Measurements from ENCODE around the gene BHLHA15. TPM values are rescaled to one million over a fixed set of nuclear protein-coding genes. Genes with fewer than 3 reads are reported as not detected.

BHLHA15 gene
- total and polyA plus RNA-seq, 2 of the 13 experiments (the other 11 are each of a cell fraction or from before 2014, with no cell fraction given) = 1.9 to 6.1 TPM

DNA sequence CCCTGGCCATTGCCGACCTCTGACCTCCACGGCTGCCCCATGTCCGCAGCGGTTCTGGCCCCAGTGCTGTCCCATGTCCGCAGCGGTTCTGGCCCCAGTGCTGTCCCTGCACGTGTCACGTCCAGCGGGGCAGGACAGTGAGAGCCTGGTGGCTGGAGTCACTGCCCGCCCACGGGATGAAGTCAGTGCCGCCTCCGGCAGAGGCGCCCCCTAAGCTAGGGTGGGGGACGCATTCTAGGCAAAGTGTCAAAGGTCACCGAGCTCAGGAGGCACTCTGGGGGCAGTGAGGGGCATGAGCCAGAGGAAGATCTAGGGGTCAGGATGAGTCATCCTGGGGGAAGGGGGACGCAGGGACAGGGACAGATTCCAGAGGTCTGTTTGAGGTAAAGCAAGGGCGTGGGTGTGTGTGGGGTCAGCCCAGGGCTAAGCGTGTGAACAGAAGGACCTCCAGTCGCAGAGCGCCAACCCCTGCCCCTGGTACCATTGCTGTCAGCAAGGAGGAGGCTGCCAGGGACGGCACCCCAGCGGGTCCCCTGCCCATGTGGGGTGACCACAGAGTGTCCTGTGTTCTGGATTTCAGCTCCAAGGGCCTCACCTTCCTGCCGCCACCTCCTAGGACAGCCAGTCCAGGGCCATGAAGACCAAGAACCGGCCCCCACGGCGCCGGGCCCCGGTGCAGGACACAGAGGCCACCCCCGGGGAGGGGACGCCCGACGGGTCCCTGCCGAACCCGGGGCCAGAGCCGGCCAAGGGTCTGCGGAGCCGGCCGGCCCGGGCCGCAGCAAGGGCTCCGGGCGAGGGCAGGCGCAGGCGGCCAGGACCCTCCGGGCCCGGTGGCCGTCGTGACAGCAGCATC is 665 bp downstream of the BHLHA15 start (continued):
- TF ChIP-seq, protein P1, sequence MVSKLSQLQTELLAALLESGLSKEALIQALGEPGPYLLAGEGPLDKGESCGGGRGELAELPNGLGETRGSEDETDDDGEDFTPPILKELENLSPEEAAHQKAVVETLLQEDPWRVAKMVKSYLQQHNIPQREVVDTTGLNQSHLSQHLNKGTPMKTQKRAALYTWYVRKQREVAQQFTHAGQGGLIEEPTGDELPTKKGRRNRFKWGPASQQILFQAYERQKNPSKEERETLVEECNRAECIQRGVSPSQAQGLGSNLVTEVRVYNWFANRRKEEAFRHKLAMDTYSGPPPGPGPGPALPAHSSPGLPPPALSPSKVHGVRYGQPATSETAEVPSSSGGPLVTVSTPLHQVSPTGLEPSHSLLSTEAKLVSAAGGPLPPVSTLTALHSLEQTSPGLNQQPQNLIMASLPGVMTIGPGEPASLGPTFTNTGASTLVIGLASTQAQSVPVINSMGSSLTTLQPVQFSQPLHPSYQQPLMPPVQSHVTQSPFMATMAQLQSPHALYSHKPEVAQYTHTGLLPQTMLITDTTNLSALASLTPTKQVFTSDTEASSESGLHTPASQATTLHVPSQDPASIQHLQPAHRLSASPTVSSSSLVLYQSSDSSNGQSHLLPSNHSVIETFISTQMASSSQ (IDR thresholded peaks at IDR 0.05; ENCODE audit: low read depth) = no peak
- TF ChIP-seq, protein P1 (CRISPR knock-in tag; IDR thresholded peaks at IDR 0.05; ENCODE audit: borderline replicate concordance) = 0 out of 2 replicates have a peak, but pooled peaks have one; percentile 15
- TF ChIP-seq FOXJ3 (CRISPR knock-in tag; IDR thresholded peaks at IDR 0.05; ENCODE audit: borderline replicate concordance) (no peak), PRPF4 (IDR thresholded peaks at IDR 0.05; ENCODE audit: low read depth, low read length, poor library complexity, severe bottlenecking) (no peak), DMAP1 (CRISPR knock-in tag; IDR thresholded peaks at IDR 0.05) (peak; percentile 85), FOXA3 (CRISPR knock-in tag; IDR thresholded peaks at IDR 0.05) (0 out of 2 replicates have a peak, but pooled peaks have one; percentile 18), KMT2A (CRISPR knock-in tag; IDR thresholded peaks at IDR 0.05) (no peak), RAD21 (CRISPR knock-in tag; IDR thresholded peaks at IDR 0.05) (peak; percentile 21; the same call in 1 of the 2 replicates), ZNF317 (CRISPR knock-in tag; IDR thresholded peaks at IDR 0.05) (0 out of 2 replicates have a peak, but pooled peaks have one; percentile 47), ZNF143 (CRISPR knock-in tag; IDR thresholded peaks at IDR 0.05) (no peak), ZNF776 (CRISPR knock-in tag; IDR thresholded peaks at IDR 0.05) (peak; percentile 58; the same call in 1 of the 2 replicates), PAX8 (CRISPR knock-in tag; IDR thresholded peaks at IDR 0.05; ENCODE audit: borderline replicate concordance) (no peak), ZNF17 (CRISPR knock-in tag; IDR thresholded peaks at IDR 0.05) (no peak), ARNTL (CRISPR knock-in tag; IDR thresholded peaks at IDR 0.05) (peak; percentile 93), TCF7L2 (IDR thresholded peaks at IDR 0.05; ENCODE audit: low read depth, low read length) (no peak), ZFP1 (CRISPR knock-in tag; IDR thresholded peaks at IDR 0.05) (no peak), ARHGAP35 (CRISPR knock-in tag; IDR thresholded peaks at IDR 0.05; ENCODE audit: borderline replicate concordance) (no peak; the same call in 1 of the 2 replicates), SP2 (CRISPR knock-in tag; IDR thresholded peaks at IDR 0.05) (no peak), NR2C2 (CRISPR knock-in tag; IDR thresholded peaks at IDR 0.05; ENCODE audit: borderline replicate concordance) (peak; percentile 98), MBD4 (IDR thresholded peaks at IDR 0.05; ENCODE audit: borderline replicate concordance, low read length) (no peak)
- TF ChIP-seq, protein P2, sequence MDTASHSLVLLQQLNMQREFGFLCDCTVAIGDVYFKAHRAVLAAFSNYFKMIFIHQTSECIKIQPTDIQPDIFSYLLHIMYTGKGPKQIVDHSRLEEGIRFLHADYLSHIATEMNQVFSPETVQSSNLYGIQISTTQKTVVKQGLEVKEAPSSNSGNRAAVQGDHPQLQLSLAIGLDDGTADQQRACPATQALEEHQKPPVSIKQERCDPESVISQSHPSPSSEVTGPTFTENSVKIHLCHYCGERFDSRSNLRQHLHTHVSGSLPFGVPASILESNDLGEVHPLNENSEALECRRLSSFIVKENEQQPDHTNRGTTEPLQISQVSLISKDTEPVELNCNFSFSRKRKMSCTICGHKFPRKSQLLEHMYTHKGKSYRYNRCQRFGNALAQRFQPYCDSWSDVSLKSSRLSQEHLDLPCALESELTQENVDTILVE (CRISPR knock-in tag; IDR thresholded peaks at IDR 0.05) = no peak
- TF ChIP-seq, protein P3, sequence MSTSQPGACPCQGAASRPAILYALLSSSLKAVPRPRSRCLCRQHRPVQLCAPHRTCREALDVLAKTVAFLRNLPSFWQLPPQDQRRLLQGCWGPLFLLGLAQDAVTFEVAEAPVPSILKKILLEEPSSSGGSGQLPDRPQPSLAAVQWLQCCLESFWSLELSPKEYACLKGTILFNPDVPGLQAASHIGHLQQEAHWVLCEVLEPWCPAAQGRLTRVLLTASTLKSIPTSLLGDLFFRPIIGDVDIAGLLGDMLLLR (CRISPR knock-in tag; IDR thresholded peaks at IDR 0.05) = no peak
- TF ChIP-seq, protein P4, sequence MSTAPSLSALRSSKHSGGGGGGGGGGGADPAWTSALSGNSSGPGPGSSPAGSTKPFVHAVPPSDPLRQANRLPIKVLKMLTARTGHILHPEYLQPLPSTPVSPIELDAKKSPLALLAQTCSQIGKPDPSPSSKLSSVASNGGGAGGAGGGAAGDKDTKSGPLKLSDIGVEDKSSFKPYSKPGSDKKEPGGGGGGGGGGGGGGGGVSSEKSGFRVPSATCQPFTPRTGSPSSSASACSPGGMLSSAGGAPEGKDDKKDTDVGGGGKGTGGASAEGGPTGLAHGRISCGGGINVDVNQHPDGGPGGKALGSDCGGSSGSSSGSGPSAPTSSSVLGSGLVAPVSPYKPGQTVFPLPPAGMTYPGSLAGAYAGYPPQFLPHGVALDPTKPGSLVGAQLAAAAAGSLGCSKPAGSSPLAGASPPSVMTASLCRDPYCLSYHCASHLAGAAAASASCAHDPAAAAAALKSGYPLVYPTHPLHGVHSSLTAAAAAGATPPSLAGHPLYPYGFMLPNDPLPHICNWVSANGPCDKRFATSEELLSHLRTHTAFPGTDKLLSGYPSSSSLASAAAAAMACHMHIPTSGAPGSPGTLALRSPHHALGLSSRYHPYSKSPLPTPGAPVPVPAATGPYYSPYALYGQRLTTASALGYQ (CRISPR knock-in tag; IDR thresholded peaks at IDR 0.05) = no peak; the same call in 1 of the 2 replicates

Data from HepG2 (cell line).